ENCODE results near the gene GTF3A. TPM values are rescaled to one million over a fixed set of nuclear protein-coding genes. Genes with fewer than 3 reads are reported as not detected.

GTF3A gene
- total RNA-seq, 1 experiment from 2014 or later = 95.0 TPM

DNA sequence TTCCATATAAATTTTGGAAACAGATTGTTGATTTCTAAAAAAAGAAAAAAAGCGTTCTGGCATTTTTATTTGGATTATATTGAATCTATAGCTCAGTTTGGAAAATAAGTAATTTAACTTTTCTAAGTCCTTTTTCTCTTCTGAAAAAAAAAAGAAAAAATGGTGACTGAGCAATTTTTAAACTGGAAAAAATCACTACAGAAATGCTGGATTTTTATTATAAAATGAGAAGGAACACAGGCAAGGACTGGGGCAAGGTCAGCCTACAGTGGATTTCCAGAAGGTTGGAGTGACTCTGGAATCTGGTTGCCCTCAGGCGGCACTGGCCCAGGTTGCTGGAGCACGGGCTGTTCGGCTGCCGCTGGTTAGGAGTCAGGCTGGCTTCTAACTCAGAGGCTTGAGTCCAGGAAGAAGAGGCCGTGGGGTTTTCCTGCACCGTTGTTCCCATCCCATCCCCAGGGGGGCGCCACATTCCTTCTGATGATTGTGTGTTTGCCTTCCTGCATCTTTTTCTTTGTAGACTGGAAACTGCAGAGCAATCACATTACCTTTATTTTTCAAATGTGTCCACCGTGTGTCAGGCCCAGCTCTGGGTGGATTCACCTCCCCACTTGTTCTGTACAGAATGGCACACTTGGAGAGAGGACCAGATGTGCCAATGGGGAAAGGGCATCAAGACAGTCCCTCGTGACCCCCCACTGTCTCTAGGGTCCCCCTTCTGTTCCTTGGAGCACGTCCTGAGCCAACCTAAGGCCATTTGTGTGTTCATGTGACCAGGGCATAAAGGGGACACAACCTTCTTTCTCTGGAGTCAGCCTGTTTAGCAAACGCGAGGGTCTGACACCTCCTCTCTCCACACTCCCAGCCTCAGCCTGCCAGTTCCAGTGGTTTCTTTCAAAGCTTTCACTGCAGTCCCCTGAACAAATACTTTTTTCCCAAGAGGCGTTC is 44.5 kb upstream of the GTF3A start:
- no peak overlapping the region for H3K4me3 Mint-ChIP-seq (ENCODE audit: low read depth, unreplicated experiment)
- peaks cover 11% of the 10 kb centered on the region for H3K27me3 Mint-ChIP-seq (ENCODE audit: unreplicated experiment)
- no peak overlapping the region for H3K27ac Mint-ChIP-seq (ENCODE audit: unreplicated experiment)
- TF ChIP-seq, protein P1, sequence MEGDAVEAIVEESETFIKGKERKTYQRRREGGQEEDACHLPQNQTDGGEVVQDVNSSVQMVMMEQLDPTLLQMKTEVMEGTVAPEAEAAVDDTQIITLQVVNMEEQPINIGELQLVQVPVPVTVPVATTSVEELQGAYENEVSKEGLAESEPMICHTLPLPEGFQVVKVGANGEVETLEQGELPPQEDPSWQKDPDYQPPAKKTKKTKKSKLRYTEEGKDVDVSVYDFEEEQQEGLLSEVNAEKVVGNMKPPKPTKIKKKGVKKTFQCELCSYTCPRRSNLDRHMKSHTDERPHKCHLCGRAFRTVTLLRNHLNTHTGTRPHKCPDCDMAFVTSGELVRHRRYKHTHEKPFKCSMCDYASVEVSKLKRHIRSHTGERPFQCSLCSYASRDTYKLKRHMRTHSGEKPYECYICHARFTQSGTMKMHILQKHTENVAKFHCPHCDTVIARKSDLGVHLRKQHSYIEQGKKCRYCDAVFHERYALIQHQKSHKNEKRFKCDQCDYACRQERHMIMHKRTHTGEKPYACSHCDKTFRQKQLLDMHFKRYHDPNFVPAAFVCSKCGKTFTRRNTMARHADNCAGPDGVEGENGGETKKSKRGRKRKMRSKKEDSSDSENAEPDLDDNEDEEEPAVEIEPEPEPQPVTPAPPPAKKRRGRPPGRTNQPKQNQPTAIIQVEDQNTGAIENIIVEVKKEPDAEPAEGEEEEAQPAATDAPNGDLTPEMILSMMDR (IDR thresholded peaks at IDR 0.05; ENCODE audit: unreplicated experiment) = peak; percentile 23
- intact Hi-C loops (cut with micrococcal nuclease; ENCODE audit: unreplicated experiment) = loop anchor here (2.0 kb wide), 1 partner anchor 47 kb away; no protein-coding TSS in a partner anchor
- no peaks in the 10 kb centered on the region for H3K4me1 Mint-ChIP-seq (ENCODE audit: low read depth, unreplicated experiment)
- no peaks in the 10 kb centered on the region for H3K36me3 Mint-ChIP-seq (ENCODE audit: insufficient read depth, unreplicated experiment)
- H3K9me3 Mint-ChIP-seq (ENCODE audit: low read depth, unreplicated experiment) = no peaks in the 10 kb centered on the region
- CTCF ChIA-PET = no interaction called here
- no TSS peak for BruUV-seq (replicated peaks)
- peak; percentile 78 for DNase-seq

- CTCF ChIA-PET = no interaction called here
- no peak overlapping the region for H3K27ac Mint-ChIP-seq (ENCODE audit: unreplicated experiment)
- DNase-seq = no peak
- H3K9me3 Mint-ChIP-seq (ENCODE audit: low read depth, unreplicated experiment) = no peaks in the 10 kb centered on the region
- BruUV-seq (replicated peaks) = no TSS peak
- intact Hi-C loops (cut with micrococcal nuclease; ENCODE audit: unreplicated experiment) = loop anchor here (2.0 kb wide), 1 partner anchor 45 kb away; no protein-coding TSS in a partner anchor
- H3K27me3 Mint-ChIP-seq (ENCODE audit: unreplicated experiment) = peaks cover 22% of the 10 kb centered on the region
- H3K4me3 Mint-ChIP-seq (ENCODE audit: low read depth, unreplicated experiment) = no peak overlapping the region
- TF ChIP-seq, protein P1 (IDR thresholded peaks at IDR 0.05; ENCODE audit: unreplicated experiment) = no peak
- no peaks in the 10 kb centered on the region for H3K36me3 Mint-ChIP-seq (ENCODE audit: insufficient read depth, unreplicated experiment)
- H3K4me1 Mint-ChIP-seq (ENCODE audit: low read depth, unreplicated experiment) = no peaks in the 10 kb centered on the region
Measured at GRCh38 chr13:27381601-27382000, 42.8 kb upstream of the GTF3A start.

DNA sequence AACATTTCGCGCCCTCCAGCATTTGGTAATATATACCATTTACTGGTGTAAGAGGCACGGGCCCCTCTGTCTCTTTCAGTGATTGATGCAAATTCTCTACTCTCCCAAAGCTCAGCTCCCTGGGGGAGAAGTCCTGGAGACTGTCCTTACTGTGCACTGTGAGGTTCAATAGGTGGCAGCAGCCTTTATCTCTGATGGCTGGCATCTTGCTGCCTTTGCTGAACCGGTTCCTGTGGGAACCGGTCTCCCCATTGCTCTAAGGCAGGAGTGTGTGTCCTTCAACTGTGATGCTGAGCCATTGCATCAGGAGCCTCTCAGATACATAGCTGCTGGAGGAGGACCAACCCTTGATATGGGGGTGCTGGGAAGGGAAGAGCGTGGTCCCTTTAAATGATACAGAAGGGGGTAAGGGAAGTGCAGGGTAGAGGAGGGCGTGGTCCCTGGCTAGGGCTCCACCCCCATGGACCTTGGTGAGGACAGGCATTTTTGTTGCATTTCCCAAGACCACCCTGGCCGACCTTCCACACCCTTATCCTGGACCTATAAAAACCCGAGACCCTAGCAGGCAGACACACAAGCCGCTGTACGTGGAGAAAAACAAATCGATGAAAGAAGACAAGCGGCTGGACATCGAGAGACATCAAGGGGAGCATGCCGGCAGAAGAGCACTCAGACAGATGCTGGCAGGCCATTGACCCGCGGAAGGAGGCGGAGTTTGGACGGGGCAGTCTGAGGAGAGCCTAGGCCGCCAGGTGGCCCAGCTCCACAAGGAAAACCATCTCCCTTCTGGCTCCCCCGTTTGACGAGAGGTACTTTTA is 41.1 kb upstream of the GTF3A start:
- CTCF ChIA-PET = no interaction called here

DNA sequence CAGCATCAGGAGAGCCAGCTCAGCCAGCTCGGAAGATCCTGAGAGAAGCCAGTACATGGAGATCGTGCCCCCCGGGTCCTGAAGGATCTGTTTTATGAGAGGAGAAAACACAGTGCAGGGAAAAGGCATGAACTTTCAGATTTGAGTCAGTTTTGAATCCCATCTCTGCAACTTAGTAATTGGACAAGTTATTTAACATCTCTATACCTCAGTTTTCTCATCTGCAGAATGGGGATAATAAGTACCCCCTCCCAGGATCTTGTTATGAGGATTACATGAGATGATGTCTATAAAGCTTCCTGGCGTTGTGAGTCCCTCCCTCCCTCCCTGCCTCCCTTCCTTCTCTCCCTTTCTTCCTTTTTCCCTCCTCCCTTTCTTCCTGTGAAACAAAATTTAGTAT is 40.1 kb upstream of the GTF3A start:
- BruUV-seq (replicated peaks) = no TSS peak
- H3K9me3 Mint-ChIP-seq (ENCODE audit: low read depth, unreplicated experiment) = no peaks in the 10 kb centered on the region

More for the DNA sequence above, 41.1 kb upstream of the GTF3A start:
- Mint-ChIP-seq H3K36me3 (ENCODE audit: insufficient read depth, unreplicated experiment) (no peaks in the 10 kb centered on the region), H3K27ac (ENCODE audit: unreplicated experiment) (no peak overlapping the region), H3K4me1 (ENCODE audit: low read depth, unreplicated experiment) (no peaks in the 10 kb centered on the region), H3K4me3 (ENCODE audit: low read depth, unreplicated experiment) (no peak overlapping the region), H3K9me3 (ENCODE audit: low read depth, unreplicated experiment) (no peaks in the 10 kb centered on the region), H3K27me3 (ENCODE audit: unreplicated experiment) (peaks cover 22% of the 10 kb centered on the region)
- TF ChIP-seq, protein P1 (IDR thresholded peaks at IDR 0.05; ENCODE audit: unreplicated experiment) = no peak
- intact Hi-C loops (cut with micrococcal nuclease; ENCODE audit: unreplicated experiment) = no loop called here
- no TSS peak for BruUV-seq (replicated peaks)
- no peak for DNase-seq

More for the DNA sequence above, 40.1 kb upstream of the GTF3A start:
- Mint-ChIP-seq H3K4me3 (ENCODE audit: low read depth, unreplicated experiment) (no peak overlapping the region), H3K4me1 (ENCODE audit: low read depth, unreplicated experiment) (no peaks in the 10 kb centered on the region), H3K27ac (ENCODE audit: unreplicated experiment) (no peak overlapping the region), H3K27me3 (ENCODE audit: unreplicated experiment) (peaks cover 22% of the 10 kb centered on the region), H3K36me3 (ENCODE audit: insufficient read depth, unreplicated experiment) (no peaks in the 10 kb centered on the region)
- TF ChIP-seq, protein P1 (IDR thresholded peaks at IDR 0.05; ENCODE audit: unreplicated experiment) = no peak
- intact Hi-C loops (cut with micrococcal nuclease; ENCODE audit: unreplicated experiment) = no loop called here
- CTCF ChIA-PET = no interaction called here
- no peak for DNase-seq

Data from Calu3 (cell line).